Chondrocyte (in vitro differentiated cells): Measurements from ENCODE around the gene RAB11FIP4. TPM values are rescaled to one million over a fixed set of nuclear protein-coding genes. Genes with fewer than 3 reads are reported as not detected.

Experiments used
- DNase-seq: peaks from one replicate; pipeline ENCODE4 v3.0.0; 2021; ENCODE audit warnings: mixed read lengths, low spot score
- H3K27ac Mint-ChIP-seq: one replicate; pipeline ENCODE4 v1.8.0; 2021; ENCODE audit warnings: mild to moderate bottlenecking, moderate library complexity, mixed read lengths; ENCODE audit not compliant: unreplicated experiment
- H3K27me3 Mint-ChIP-seq: 2 replicates; pipeline ENCODE4 v1.8.0; 2021; ENCODE audit warnings: low read depth, mixed read lengths
- H3K36me3 Mint-ChIP-seq: 2 replicates; pipeline ENCODE4 v1.8.0; 2021; ENCODE audit warnings: low read depth, mixed read lengths
- H3K4me1 Mint-ChIP-seq: 2 replicates; pipeline ENCODE4 v1.8.0; 2021; ENCODE audit warnings: low read depth, mild to moderate bottlenecking, mixed read lengths
- H3K4me3 Mint-ChIP-seq: one replicate; pipeline ENCODE4 v1.8.0; 2021; ENCODE audit warnings: mild to moderate bottlenecking, moderate library complexity, mixed read lengths; ENCODE audit not compliant: unreplicated experiment
- H3K9me3 Mint-ChIP-seq: 2 replicates; pipeline ENCODE4 v1.8.0; 2021; ENCODE audit warnings: low read depth, mixed read lengths
- total RNA-seq: library from RNA; stranded (reverse); gene quantifications from 3 replicates; pipeline ENCODE4 v1.2.1, GENCODE V29; 2021
- TF ChIP-seq, protein P1 (sequence below): fragments of 200-600 bp; sonication (generic); IDR thresholded peaks from 2 replicates; pipeline ENCODE4 v1.5.0; 2021; ENCODE audit warnings: antibody characterized with exemption, mild to moderate bottlenecking, moderate library complexity

The RAB11FIP4 gene
- total RNA-seq, 1 donor from 2014 or later, result 0.30 TPM

DNA sequence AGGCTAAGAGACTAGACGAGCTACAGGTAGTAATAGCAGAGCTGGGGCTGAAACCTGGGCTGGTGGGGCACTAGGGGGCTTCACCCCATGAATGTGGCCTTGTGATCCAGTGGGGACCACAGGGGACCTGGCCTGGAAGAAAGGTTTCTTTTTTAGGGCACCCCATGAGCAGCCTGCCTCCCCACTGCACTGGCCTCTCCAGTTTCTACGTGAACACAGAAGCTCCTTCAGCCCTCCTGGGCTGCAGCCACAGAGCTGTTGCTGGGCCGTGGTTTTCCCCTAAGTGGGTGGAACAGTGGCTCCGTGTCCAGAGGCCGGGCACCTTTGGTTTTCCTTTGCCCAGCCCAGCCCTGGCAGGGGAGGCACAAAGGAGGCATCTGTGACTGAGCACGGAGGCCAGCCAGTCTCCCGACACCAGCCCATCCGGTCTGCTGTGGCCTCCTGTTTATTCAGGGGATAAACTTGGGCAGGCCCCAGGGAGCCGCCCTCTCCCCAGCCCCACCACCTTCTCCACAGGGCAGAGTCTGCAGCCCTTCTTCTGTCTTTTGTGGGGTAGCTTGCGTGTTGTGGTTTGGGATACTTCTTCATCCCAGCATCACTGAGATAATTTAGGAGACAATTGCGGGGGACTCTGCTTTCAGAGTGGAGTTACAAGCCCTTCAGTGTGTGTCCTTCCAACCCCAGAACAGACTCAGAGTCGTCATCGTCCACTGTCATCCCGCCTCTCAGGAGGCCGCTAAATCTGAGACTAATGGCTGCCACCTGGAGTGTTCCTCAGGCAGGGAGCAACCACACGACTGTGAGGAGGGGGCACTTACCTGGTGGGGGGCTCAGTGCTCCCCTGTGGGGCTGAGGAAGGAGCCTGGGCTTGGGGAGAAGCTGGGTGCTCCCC, 85.3 kb downstream of the RAB11FIP4 start:
- TF ChIP-seq, protein P1, sequence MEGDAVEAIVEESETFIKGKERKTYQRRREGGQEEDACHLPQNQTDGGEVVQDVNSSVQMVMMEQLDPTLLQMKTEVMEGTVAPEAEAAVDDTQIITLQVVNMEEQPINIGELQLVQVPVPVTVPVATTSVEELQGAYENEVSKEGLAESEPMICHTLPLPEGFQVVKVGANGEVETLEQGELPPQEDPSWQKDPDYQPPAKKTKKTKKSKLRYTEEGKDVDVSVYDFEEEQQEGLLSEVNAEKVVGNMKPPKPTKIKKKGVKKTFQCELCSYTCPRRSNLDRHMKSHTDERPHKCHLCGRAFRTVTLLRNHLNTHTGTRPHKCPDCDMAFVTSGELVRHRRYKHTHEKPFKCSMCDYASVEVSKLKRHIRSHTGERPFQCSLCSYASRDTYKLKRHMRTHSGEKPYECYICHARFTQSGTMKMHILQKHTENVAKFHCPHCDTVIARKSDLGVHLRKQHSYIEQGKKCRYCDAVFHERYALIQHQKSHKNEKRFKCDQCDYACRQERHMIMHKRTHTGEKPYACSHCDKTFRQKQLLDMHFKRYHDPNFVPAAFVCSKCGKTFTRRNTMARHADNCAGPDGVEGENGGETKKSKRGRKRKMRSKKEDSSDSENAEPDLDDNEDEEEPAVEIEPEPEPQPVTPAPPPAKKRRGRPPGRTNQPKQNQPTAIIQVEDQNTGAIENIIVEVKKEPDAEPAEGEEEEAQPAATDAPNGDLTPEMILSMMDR, result no peak
- Mint-ChIP-seq H3K9me3 (no peaks in the 10 kb centered on the region), H3K4me1 (peaks cover 2% of the 10 kb centered on the region), H3K27ac (no peak overlapping the region), H3K4me3 (no peak overlapping the region), H3K27me3 (peaks cover 45% of the 10 kb centered on the region), H3K36me3 (peaks cover 2% of the 10 kb centered on the region)
- DNase-seq, result no peak

DNA sequence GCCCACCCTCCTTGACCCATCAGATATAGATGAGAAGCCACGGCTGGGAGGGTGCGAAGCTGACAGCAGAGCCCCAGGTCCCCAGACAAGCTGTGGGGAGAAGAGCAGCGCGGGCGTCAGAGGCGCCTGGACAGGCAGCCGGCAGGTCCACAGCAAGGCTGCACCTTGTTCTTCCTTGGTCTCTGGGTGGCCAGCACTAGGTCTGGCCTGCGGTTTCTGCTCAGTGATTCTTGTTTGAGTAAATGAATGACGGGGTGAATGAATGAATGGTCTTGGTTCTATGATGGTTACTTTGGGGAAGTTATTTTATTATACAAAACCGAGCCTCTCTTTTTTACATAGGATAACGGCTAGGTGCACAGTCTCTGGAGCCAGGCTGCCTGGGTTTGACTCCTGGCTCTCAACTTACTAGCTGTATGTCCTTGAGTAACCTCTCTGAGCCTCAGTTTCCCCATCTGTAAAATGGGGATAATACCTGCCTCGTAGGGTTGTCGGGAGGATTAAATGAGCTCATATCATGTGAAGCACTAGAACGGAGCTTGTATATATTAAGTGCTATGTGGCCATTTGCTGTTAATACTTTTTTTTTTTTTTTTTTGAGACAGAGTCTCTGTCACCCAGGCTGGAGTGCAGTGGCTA, 86.1 kb downstream of the RAB11FIP4 start:
- no peaks in the 10 kb centered on the region for H3K36me3 Mint-ChIP-seq
- H3K4me1 Mint-ChIP-seq, result no peaks in the 10 kb centered on the region
- H3K27ac Mint-ChIP-seq, result no peak overlapping the region
- no peaks in the 10 kb centered on the region for H3K9me3 Mint-ChIP-seq
- no peak overlapping the region for H3K4me3 Mint-ChIP-seq
- H3K27me3 Mint-ChIP-seq, result peaks cover 43% of the 10 kb centered on the region
- no peak for DNase-seq
- TF ChIP-seq, protein P1, result no peak

DNA sequence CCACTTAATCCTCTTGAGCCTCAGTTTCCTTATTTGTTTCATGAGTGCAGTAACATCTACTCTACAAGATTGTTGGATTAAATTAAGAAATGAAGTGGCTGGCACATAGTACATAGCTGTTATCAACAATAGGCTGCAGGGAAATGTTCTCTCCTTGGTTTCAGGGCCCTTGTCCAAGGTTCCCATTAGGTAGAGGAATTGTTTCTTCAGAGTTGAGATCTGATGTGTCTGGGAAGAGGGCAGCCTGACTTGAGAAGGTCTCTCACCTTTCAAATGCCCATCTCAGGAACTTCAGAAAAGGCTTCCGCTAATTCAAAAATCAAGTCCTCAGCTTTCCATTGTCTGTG, 87.6 kb downstream of the RAB11FIP4 start:
- no peak overlapping the region for H3K4me3 Mint-ChIP-seq
- no peaks in the 10 kb centered on the region for H3K4me1 Mint-ChIP-seq
- TF ChIP-seq, protein P1, result no peak
- DNase-seq, result no peak
- H3K9me3 Mint-ChIP-seq, result no peaks in the 10 kb centered on the region
- no peak overlapping the region for H3K27ac Mint-ChIP-seq
- peaks cover 35% of the 10 kb centered on the region for H3K27me3 Mint-ChIP-seq
- no peaks in the 10 kb centered on the region for H3K36me3 Mint-ChIP-seq

DNA sequence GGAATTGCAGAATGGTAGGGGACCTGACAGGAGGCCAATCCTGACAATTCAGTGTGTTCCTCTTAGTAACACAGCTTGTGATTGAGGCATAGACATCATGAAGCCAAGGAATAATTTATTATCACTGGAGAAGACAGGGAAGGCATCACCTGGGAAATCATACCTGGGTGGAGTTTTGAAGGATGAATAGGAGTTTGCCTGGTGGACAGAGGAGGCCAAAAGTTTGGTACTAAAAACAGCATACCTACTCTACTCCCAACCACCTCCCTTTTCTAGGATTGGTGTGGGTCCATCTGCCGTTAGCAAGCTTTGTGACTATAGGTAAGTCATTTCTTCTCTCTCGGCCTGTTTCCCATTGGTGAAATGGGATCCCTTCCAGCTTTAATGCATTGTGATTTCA, 88.0 kb downstream of the RAB11FIP4 start:
- Mint-ChIP-seq H3K27me3 (peaks cover 37% of the 10 kb centered on the region), H3K27ac (no peak overlapping the region), H3K4me3 (no peak overlapping the region), H3K9me3 (no peaks in the 10 kb centered on the region), H3K36me3 (no peaks in the 10 kb centered on the region), H3K4me1 (no peaks in the 10 kb centered on the region)
- no peak for DNase-seq
- TF ChIP-seq, protein P1, result no peak

DNA sequence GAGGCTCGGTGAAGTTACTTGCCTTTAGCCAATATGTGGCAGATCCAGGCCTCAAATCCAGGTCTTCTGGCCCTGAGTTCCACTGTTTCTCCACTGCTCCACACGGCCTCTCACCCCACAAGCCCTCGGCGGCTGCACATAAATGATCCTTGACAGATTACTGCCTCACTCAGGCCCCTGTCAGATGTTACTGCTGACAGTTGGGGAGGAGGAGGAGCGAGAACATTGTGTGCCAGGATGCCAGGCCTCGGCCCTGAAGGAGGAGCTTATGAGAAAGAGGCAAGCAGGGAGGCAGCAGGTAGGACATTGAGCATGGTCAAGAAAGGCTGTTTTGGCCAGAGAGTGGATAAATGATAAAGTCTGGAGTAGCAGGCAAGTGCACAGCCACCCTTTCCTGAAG, 88.6 kb downstream of the RAB11FIP4 start:
- Mint-ChIP-seq H3K9me3 (no peaks in the 10 kb centered on the region), H3K27me3 (peaks cover 33% of the 10 kb centered on the region), H3K27ac (no peak overlapping the region), H3K36me3 (no peaks in the 10 kb centered on the region), H3K4me3 (no peak overlapping the region), H3K4me1 (no peaks in the 10 kb centered on the region)
- no peak for DNase-seq
- TF ChIP-seq, protein P1, result no peak
